Stimulated activated CD8-positive, alpha-beta memory T cell treated with anti-CD3 and anti-CD28 coated beads, Interleukin-2, amount 100 ng/mL, for 1 hour (primary cell): Measurements from ENCODE around the gene FKBP2.

ENCODE experiments used
- DNase-seq, 2 donors: peaks; one replicate each; pipeline ENCODE4 v3.0.0-alpha.2; 2020; ENCODE audit warnings: low read depth in 2 of 2

Gene FKBP2

GRCh38 chr11:64219354-64219684, 21.6 kb upstream of the FKBP2 start:
- DNase-seq = no peak

GRCh38 chr11:64219755-64220154, 21.1 kb upstream of the FKBP2 start:
- DNase-seq = no peak

GRCh38 chr11:64220271-64220670, 20.6 kb upstream of the FKBP2 start:
- no peak for DNase-seq

- no peak for DNase-seq
Measured at GRCh38 chr11:64220798-64221197, 20.1 kb upstream of the FKBP2 start.

GRCh38 chr11:64222651-64223000, 18.3 kb upstream of the FKBP2 start:
- no peak for DNase-seq

GRCh38 chr11:64223001-64223651, 17.8 kb upstream of the FKBP2 start:
- DNase-seq = no peak

- DNase-seq = no peak
Measured at GRCh38 chr11:64224151-64224890, 16.6 kb upstream of the FKBP2 start.

GRCh38 chr11:64224891-64225607, 15.8 kb upstream of the FKBP2 start:
- no peak for DNase-seq

- peak; percentile 86 to 89 for DNase-seq
Measured at GRCh38 chr11:64225608-64226506, 15.0 kb upstream of the FKBP2 start, which contains the start of the genes NUDT22 and TRPT1. NUDT22 (plus strand) TSS chr11:64226274; CDS start chr11:64226653, 379 bp downstream. TRPT1 (minus strand) TSS chr11:64226186; CDS start chr11:64225860, 326 bp downstream.

- peak in 1 of 2 donors; percentile 38 for DNase-seq
Measured at GRCh38 chr11:64226507-64227051, 14.3 kb upstream of the FKBP2 start.

- no peak for DNase-seq
Measured at GRCh38 chr11:64227405-64227956, 13.4 kb upstream of the FKBP2 start.

GRCh38 chr11:64229090-64229743, 11.7 kb upstream of the FKBP2 start:
- no peak for DNase-seq

- DNase-seq = no peak
Measured at GRCh38 chr11:64229744-64230170, 11.1 kb upstream of the FKBP2 start.

GRCh38 chr11:64230171-64230984, 10.5 kb upstream of the FKBP2 start, which contains the start of gene DNAJC4:
DNAJC4 (plus strand) TSS chr11:64230548; CDS start chr11:64230855, 307 bp downstream.
- peak in 1 of 2 donors; percentile 79 for DNase-seq

- no peak for DNase-seq
Measured at GRCh38 chr11:64230985-64231365, 9.9 kb upstream of the FKBP2 start.

GRCh38 chr11:64231546-64231945, 9.3 kb upstream of the FKBP2 start:
- no peak for DNase-seq

- DNase-seq = no peak
Measured at GRCh38 chr11:64232182-64232966, 8.5 kb upstream of the FKBP2 start.

GRCh38 chr11:64232967-64233315, 8.0 kb upstream of the FKBP2 start:
- DNase-seq = no peak
